OCI-LY3 (cell line): ENCODE results near the gene SRGAP2C.
"Not testable (repeated sequence)": the region's sequence is repeated elsewhere in the genome, so short reads cannot be mapped to it uniquely, and the experiment has no call there.

ENCODE experiments used
- EZH2phosphoT487 ChIP-seq: fragments of 200-600 bp; shearing (Covaris generic); IDR thresholded peaks from 2 replicates; pipeline ENCODE4 v1.6.1; 2018; ENCODE audit warnings: antibody characterized with exemption, mixed run types, low read depth
- TF ChIP-seq, protein P1 (sequence below): fragments of 200-600, 300-600 bp; sonication (generic); IDR thresholded peaks from 2 replicates; pipeline ENCODE4 v1.5.1; 2014; ENCODE audit warnings: antibody characterized with exemption, low read length, low read depth

DNA sequence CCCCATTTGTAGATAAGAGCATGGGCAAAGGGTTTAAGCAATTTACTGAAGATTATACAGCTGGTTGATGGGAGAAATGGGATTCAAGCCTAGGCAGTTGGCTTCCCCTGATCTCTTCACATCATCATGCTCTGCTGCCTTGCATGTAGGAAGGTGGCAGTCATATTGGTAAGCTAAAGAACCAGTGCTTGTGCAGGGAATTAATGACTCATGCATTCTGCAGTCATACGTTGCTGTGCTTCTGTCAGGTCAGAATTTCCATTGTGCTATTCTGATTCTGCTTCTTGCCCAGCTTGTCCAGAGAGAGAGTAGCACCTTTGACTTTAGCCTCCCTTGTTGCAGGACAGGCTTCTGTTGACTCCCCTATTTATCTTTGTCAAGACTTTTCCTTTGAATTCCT, 153.2 kb downstream of the SRGAP2C start:
- TF ChIP-seq, protein P1, sequence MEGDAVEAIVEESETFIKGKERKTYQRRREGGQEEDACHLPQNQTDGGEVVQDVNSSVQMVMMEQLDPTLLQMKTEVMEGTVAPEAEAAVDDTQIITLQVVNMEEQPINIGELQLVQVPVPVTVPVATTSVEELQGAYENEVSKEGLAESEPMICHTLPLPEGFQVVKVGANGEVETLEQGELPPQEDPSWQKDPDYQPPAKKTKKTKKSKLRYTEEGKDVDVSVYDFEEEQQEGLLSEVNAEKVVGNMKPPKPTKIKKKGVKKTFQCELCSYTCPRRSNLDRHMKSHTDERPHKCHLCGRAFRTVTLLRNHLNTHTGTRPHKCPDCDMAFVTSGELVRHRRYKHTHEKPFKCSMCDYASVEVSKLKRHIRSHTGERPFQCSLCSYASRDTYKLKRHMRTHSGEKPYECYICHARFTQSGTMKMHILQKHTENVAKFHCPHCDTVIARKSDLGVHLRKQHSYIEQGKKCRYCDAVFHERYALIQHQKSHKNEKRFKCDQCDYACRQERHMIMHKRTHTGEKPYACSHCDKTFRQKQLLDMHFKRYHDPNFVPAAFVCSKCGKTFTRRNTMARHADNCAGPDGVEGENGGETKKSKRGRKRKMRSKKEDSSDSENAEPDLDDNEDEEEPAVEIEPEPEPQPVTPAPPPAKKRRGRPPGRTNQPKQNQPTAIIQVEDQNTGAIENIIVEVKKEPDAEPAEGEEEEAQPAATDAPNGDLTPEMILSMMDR: not testable (repeated sequence)
- not testable (repeated sequence) for TF ChIP-seq EZH2phosphoT487
